ENCODE data around the gene MYRIP. TPM values are rescaled to one million over a fixed set of nuclear protein-coding genes. Genes with fewer than 3 reads are reported as not detected.
"Not testable (repeated sequence)": the region's sequence is repeated elsewhere in the genome, so short reads cannot be mapped to it uniquely, and the experiment has no call there.

The MYRIP gene
- total RNA-seq, 1 experiment from 2014 or later, result not detected

DNA sequence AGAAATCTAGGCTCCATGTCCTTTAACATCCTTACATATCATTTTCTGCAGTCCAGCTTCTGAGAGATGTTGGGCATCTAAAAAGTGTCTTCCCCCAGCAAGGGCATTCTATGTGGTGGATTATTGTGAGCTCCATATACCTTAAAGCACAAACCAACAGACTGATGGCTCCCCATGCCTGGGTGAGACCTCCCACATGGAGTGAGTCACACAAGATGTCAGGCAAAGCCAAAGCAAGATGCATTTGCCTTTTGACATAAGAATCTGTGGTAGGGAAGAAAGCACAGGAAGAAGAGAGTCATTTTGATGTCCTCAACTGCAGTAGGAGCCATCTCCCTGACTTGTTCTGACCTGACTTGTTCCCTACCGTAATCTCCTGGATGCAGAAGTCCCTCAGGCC is 261.4 kb downstream of the MYRIP start:
- Histone ChIP-seq H3K36me3 (ENCODE audit: low read depth, low read length) (no peaks in the 10 kb centered on the region), H3K9me3 (ENCODE audit: low read length) (no peaks in the 10 kb centered on the region), H3F3A (ENCODE audit: low read length, unreplicated experiment) (no peaks in the 10 kb centered on the region), H3K79me2 (ENCODE audit: low read length) (no peaks in the 10 kb centered on the region), H2AFZ (ENCODE audit: low read length) (no peak overlapping the region), H3K27ac (ENCODE audit: low read length) (no peak overlapping the region), H3K4me2 (ENCODE audit: low read length) (no peak overlapping the region), H3K9me2 (replicated peaks; ENCODE audit: low read length) (no peaks in the 10 kb centered on the region), H3K4me3 (ENCODE audit: low read length) (no peak overlapping the region), H3K4me1 (ENCODE audit: insufficient read depth, low read length) (no peaks in the 10 kb centered on the region), H3K9ac (ENCODE audit: low read length) (no peak overlapping the region), H4K20me1 (ENCODE audit: low read length) (no peaks in the 10 kb centered on the region), H3K27me3 (ENCODE audit: low read length) (peaks cover 17% of the 10 kb centered on the region; the same call in 1 of the 2 replicates)
- ChIA-PET POLR2A (ENCODE audit: unreplicated experiment) (no interaction called here), CTCF (no interaction called here)
- DNase-seq (no peak), ATAC-seq (no peak)
- TF ChIP-seq EZH2phosphoT487 (IDR thresholded peaks at IDR 0.05; ENCODE audit: borderline replicate concordance, low read length) (no peak), EZH2 (IDR thresholded peaks at IDR 0.05; ENCODE audit: low read length, unreplicated experiment) (no peak)
- TF ChIP-seq, protein P1, sequence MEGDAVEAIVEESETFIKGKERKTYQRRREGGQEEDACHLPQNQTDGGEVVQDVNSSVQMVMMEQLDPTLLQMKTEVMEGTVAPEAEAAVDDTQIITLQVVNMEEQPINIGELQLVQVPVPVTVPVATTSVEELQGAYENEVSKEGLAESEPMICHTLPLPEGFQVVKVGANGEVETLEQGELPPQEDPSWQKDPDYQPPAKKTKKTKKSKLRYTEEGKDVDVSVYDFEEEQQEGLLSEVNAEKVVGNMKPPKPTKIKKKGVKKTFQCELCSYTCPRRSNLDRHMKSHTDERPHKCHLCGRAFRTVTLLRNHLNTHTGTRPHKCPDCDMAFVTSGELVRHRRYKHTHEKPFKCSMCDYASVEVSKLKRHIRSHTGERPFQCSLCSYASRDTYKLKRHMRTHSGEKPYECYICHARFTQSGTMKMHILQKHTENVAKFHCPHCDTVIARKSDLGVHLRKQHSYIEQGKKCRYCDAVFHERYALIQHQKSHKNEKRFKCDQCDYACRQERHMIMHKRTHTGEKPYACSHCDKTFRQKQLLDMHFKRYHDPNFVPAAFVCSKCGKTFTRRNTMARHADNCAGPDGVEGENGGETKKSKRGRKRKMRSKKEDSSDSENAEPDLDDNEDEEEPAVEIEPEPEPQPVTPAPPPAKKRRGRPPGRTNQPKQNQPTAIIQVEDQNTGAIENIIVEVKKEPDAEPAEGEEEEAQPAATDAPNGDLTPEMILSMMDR (conservative IDR thresholded peaks at IDR 0.05; ENCODE audit: low read depth, low read length), result no peak
- BruUV-seq (replicated peaks), result no TSS peak
- intact Hi-C loops (cut with micrococcal nuclease), result no loop called here

DNA sequence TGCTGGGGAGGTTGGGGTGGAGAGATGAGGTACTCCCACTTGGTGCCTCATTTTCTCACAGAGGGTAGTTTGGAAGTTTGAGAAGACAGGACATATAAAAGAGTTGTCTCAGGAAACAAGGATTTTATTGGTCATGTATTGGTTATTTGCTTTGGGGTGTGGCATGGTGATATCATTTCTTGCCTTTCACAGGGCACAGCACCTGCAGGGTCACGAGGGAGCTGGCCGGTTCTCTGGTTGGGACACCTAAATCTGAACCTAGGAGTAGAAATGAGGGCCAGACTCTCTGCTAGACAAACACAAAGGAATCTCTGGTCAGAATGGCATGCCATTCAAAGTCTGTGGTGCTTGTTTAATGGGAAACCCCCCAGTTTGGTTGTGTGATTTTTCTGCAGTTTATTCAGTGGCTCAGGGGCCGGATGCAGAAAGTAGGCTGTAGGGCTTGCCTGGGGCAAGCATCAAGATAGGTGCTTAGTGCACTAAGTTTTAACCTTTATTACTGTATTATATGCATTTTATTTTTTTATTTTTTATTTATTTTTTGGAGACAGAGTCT is 262.4 kb downstream of the MYRIP start:
- no TSS peak for BruUV-seq (replicated peaks)
- Histone ChIP-seq H3K4me2 (ENCODE audit: low read length) (no peak overlapping the region), H3K36me3 (ENCODE audit: low read depth, low read length) (no peaks in the 10 kb centered on the region), H3K9ac (ENCODE audit: low read length) (no peak overlapping the region), H3K4me1 (ENCODE audit: insufficient read depth, low read length) (no peaks in the 10 kb centered on the region), H3K27ac (ENCODE audit: low read length) (no peak overlapping the region), H3K27me3 (ENCODE audit: low read length) (peaks cover 17% of the 10 kb centered on the region; the same call in 1 of the 2 replicates), H3K79me2 (ENCODE audit: low read length) (no peaks in the 10 kb centered on the region), H3F3A (ENCODE audit: low read length, unreplicated experiment) (no peaks in the 10 kb centered on the region), H3K9me3 (ENCODE audit: low read length) (no peaks in the 10 kb centered on the region), H2AFZ (ENCODE audit: low read length) (no peak overlapping the region), H4K20me1 (ENCODE audit: low read length) (no peaks in the 10 kb centered on the region), H3K9me2 (replicated peaks; ENCODE audit: low read length) (no peaks in the 10 kb centered on the region), H3K4me3 (ENCODE audit: low read length) (no peak overlapping the region)
- POLR2A ChIA-PET (ENCODE audit: unreplicated experiment), result no interaction called here
- intact Hi-C loops (cut with micrococcal nuclease), result no loop called here
- TF ChIP-seq EZH2phosphoT487 (IDR thresholded peaks at IDR 0.05; ENCODE audit: borderline replicate concordance, low read length) (no peak), EZH2 (IDR thresholded peaks at IDR 0.05; ENCODE audit: low read length, unreplicated experiment) (no peak)
- TF ChIP-seq, protein P1 (conservative IDR thresholded peaks at IDR 0.05; ENCODE audit: low read depth, low read length), result no peak
- CTCF ChIA-PET, result no interaction called here
- DNase-seq (no peak), ATAC-seq (no peak)

DNA sequence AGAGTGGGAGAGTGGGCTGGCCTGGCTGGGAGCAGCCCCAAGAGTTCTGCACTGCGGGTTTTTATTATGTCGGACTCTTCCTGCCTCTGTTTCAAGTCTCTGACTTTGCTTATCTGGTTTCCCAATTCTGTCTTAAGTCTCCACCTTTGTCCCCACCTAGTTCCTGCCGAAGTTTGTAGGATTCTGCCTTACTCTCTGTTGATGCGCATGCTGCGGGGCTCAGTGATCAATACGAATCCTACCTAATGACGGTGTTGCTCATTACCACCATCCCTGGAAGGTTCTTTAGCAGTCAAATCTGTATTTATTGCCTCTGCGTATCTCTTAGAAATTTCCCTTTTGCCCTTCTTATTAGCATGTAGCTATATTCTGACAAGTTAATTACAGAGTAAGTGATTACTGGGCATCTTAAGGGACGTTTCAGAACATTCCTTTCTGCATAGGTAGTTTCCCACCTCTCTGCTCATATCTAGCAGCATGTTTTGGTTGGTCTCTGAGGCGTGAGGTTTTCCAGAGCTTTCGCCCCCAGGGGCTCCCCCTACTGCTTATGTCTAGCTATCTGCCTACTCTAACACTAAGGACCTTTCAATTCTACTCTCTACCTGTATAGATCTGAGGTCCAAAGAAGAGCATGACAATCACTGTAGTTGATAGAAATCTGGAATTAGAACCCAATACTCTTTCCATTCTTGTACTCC is 264.1 kb downstream of the MYRIP start:
- Histone ChIP-seq H3K79me2 (ENCODE audit: low read length) (no peaks in the 10 kb centered on the region), H3K9me3 (ENCODE audit: low read length) (no peaks in the 10 kb centered on the region), H4K20me1 (ENCODE audit: low read length) (no peaks in the 10 kb centered on the region), H3K27ac (ENCODE audit: low read length) (no peak overlapping the region), H2AFZ (ENCODE audit: low read length) (no peak overlapping the region), H3K4me2 (ENCODE audit: low read length) (no peak overlapping the region), H3K9me2 (replicated peaks; ENCODE audit: low read length) (no peaks in the 10 kb centered on the region), H3K4me1 (ENCODE audit: insufficient read depth, low read length) (no peaks in the 10 kb centered on the region), H3F3A (ENCODE audit: low read length, unreplicated experiment) (no peaks in the 10 kb centered on the region), H3K36me3 (ENCODE audit: low read depth, low read length) (no peaks in the 10 kb centered on the region), H3K4me3 (ENCODE audit: low read length) (no peak overlapping the region), H3K27me3 (ENCODE audit: low read length) (peaks cover 13% of the 10 kb centered on the region; the same call in 1 of the 2 replicates), H3K9ac (ENCODE audit: low read length) (no peak overlapping the region)
- POLR2A ChIA-PET (ENCODE audit: unreplicated experiment), result no interaction called here
- CTCF ChIA-PET, result no interaction called here
- intact Hi-C loops (cut with micrococcal nuclease), result no loop called here
- no peak for ATAC-seq
- DNase-seq, result peak; percentile 4
- no TSS peak for BruUV-seq (replicated peaks)
- TF ChIP-seq EZH2phosphoT487 (IDR thresholded peaks at IDR 0.05; ENCODE audit: borderline replicate concordance, low read length), result no peak
- TF ChIP-seq, protein P1 (conservative IDR thresholded peaks at IDR 0.05; ENCODE audit: low read depth, low read length), result no peak
- TF ChIP-seq EZH2 (IDR thresholded peaks at IDR 0.05; ENCODE audit: low read length, unreplicated experiment), result no peak

DNA sequence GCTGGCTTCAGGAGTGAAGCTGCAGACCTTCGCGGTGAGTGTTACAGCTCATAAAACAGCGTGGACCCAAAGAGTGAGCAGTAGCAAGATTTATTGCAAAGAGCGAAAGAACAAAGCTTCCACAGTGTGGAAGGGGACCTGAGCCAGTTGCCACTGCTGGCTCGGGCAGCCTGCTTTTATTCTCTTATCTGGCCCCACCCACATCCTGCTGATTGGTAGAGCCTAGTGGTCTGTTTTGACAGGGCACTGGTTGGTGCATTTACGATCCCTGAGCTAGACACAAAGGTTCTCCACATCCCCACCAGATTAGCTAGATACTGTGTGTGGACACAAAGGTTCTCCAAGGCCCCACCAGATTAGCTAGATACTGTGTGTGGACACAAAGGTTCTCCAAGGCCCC is 267.7 kb downstream of the MYRIP start:
- H3K9ac ChIP-seq (ENCODE audit: low read length); H3K27me3 ChIP-seq (ENCODE audit: low read length); H3K4me3 ChIP-seq (ENCODE audit: low read length); H3K27ac ChIP-seq (ENCODE audit: low read length); BruUV-seq (replicated peaks); H3K4me1 ChIP-seq (ENCODE audit: insufficient read depth, low read length); H3K9me2 ChIP-seq (replicated peaks; ENCODE audit: low read length); H3K36me3 ChIP-seq (ENCODE audit: low read depth, low read length); ATAC-seq; H2AFZ ChIP-seq (ENCODE audit: low read length); DNase-seq; H3K9me3 ChIP-seq (ENCODE audit: low read length); POLR2A ChIA-PET (ENCODE audit: unreplicated experiment); H3K4me2 ChIP-seq (ENCODE audit: low read length); H4K20me1 ChIP-seq (ENCODE audit: low read length); H3K79me2 ChIP-seq (ENCODE audit: low read length); intact Hi-C loops (cut with micrococcal nuclease); CTCF ChIA-PET; H3F3A ChIP-seq (ENCODE audit: low read length, unreplicated experiment): not testable (repeated sequence)
